Karpas-422 (cell line): Measurements from ENCODE around the gene OSBPL1A. TPM values are rescaled to one million over a fixed set of nuclear protein-coding genes. Genes with fewer than 3 reads are reported as not detected.

Experiments
- DNase-seq: peaks from one replicate; pipeline ENCODE4 v3.0.0-alpha.2; 2015
- H2AFZ ChIP-seq: fragments of 200-600 bp; sonication (generic); 2 replicates; pipeline ENCODE4 v1.6.1; 2014; ENCODE audit warnings: antibody characterized with exemption, low read length, mixed read lengths
- H3K27ac ChIP-seq: fragments of 200-600 bp; sonication (generic); 2 replicates; pipeline ENCODE4 v1.5.1; 2014; ENCODE audit warnings: mild to moderate bottlenecking, low read length, moderate library complexity
- H3K27me3 ChIP-seq: fragments of 200-600 bp; sonication (generic); 2 replicates; pipeline ENCODE4 v1.6.1; 2014; ENCODE audit warnings: low read length, mixed read lengths
- H3K36me3 ChIP-seq: fragments of 200-600 bp; sonication (generic); 2 replicates; pipeline ENCODE4 v1.6.1; 2014; ENCODE audit warnings: low read length, mixed read lengths; ENCODE audit not compliant: insufficient read depth
- H3K4me1 ChIP-seq: fragments of 200-600 bp; sonication (generic); 2 replicates; pipeline ENCODE4 v1.6.1; 2014; ENCODE audit warnings: mild to moderate bottlenecking, low read length, mixed read lengths
- H3K4me2 ChIP-seq: fragments of 200-600 bp; sonication (generic); 2 replicates; pipeline ENCODE4 v1.6.1; 2014; ENCODE audit warnings: low read length, low read depth, mild to moderate bottlenecking; ENCODE audit not compliant: poor library complexity, severe bottlenecking
- H3K4me3 ChIP-seq: fragments of 200-600 bp; sonication (generic); 2 replicates; pipeline ENCODE4 v1.5.1; 2014; ENCODE audit warnings: mild to moderate bottlenecking, antibody characterized with exemption, low read length, mixed read lengths
- H3K79me2 ChIP-seq: fragments of 200-600 bp; sonication (generic); 2 replicates; pipeline ENCODE4 v1.6.1; 2014; ENCODE audit warnings: mild to moderate bottlenecking, low read length, mixed read lengths
- H3K9ac ChIP-seq: fragments of 200-600 bp; sonication (generic); 2 replicates; pipeline ENCODE4 v1.6.0; 2014; ENCODE audit warnings: low read length
- H3K9me2 ChIP-seq: fragments of 200-600 bp; sonication (generic), shearing (Covaris generic); replicated peaks from 2 replicates; pipeline ENCODE4 v1.6.0; 2014; ENCODE audit warnings: mild to moderate bottlenecking, low read length, moderate library complexity; ENCODE audit not compliant: insufficient read depth
- H3K9me3 ChIP-seq: fragments of 300-700, 200-600 bp; sonication (generic); 2 replicates; pipeline ENCODE4 v1.6.1; 2014; ENCODE audit warnings: low read length, mixed read lengths
- H4K20me1 ChIP-seq: fragments of 200-600 bp; sonication (generic); 2 replicates; pipeline ENCODE4 v1.6.1; 2014; ENCODE audit warnings: mild to moderate bottlenecking, antibody characterized with exemption, low read length, low read depth; ENCODE audit not compliant: insufficient read depth
- total RNA-seq: library from RNA; depleted of rRNA; stranded (reverse); fragments of >200 nt; shearing (Covaris generic); gene quantifications from 2 replicates; pipeline ENCODE4 v1.2.3, GENCODE V29; 2014; ENCODE audit warnings: low replicate concordance

The OSBPL1A gene
- total RNA-seq, 1 experiment from 2014 or later = not detected

DNA sequence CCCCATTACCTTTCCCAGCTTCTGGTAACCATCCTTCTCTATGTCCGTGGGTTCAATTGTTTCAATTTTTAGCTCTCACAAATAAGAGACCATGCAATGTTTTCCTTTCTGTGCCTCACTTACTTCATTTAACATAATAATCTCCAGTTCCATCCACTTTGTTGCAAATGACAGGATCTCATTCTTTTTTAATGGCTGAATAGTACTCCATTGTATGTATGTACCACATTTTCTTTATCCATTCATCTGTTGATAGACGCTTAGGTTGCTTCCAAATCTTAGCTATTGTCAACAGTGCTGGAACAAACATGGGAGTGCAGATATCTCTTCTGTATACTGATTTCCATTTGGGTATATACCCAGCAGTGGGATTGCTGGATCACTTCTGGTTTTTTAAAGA is 256.9 kb downstream of the OSBPL1A start:
- no peaks in the 10 kb centered on the region for H3K9me3 ChIP-seq
- no peak overlapping the region for H3K9ac ChIP-seq
- no peak for DNase-seq
- H3K4me1 ChIP-seq = no peaks in the 10 kb centered on the region
- no peaks in the 10 kb centered on the region for H3K9me2 ChIP-seq
- no peak overlapping the region for H2AFZ ChIP-seq
- H4K20me1 ChIP-seq = no peaks in the 10 kb centered on the region
- H3K36me3 ChIP-seq = no peaks in the 10 kb centered on the region
- H3K27me3 ChIP-seq = no peaks in the 10 kb centered on the region
- H3K27ac ChIP-seq = no peak overlapping the region
- H3K4me3 ChIP-seq = no peak overlapping the region
- no peak overlapping the region for H3K4me2 ChIP-seq
- H3K79me2 ChIP-seq = no peaks in the 10 kb centered on the region

DNA sequence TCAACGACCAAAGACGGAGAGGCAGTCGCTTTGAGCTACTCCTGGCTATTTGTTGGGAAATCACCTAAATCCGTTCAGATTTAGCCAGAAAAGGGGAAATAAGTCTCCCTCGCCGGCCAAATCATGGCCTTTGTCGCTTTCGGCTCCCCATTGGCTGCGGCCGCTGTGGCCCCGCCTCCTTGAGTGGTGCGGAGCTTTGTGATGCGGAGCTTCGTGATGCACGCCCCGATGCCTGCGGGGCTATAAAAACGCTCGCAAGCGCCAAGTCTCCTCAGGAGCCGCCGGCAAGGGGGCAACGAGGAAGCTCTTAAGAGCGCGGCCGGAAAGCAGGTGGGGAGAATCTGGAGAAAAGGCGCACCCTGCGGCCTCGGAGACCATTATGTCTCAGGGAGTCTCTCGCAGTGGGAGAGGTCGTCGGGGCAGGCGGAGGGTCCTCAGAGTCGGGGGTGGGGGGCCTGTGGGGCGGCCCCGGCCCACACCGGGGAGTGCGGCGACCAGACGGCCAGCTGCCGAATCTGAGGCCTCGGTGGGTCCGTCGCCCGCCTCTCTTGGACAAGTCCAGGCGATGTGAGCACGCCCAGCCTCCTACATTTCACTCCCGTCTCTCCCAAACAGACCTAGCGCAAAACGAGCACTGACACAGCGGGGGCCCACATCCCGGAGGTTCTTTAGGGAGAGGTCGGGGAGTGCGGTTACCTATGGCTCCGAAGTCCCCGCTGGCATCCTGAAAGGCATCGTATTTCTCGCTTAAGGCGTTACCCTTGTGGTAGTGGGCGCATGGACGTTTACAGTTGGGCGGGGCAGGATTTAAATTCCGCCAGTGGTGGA is 258.6 kb downstream of the OSBPL1A start, which contains the start of gene CABYR:
Gene CABYR, plus strand, starts transcription at position 274 of the 828 bp plus-strand sequence. CDS start 4,053 bp downstream, outside the sequence.
- Histone ChIP-seq H4K20me1 (no peaks in the 10 kb centered on the region), H3K4me1 (no peaks in the 10 kb centered on the region), H3K9me2 (no peaks in the 10 kb centered on the region), H2AFZ (no peak within 1 kb of the TSS), H3K36me3 (no peaks in the 10 kb centered on the region), H3K4me2 (no peak within 1 kb of the TSS), H3K9me3 (no peaks in the 10 kb centered on the region), H3K9ac (no peak within 1 kb of the TSS), H3K4me3 (no peak within 1 kb of the TSS), H3K27ac (no peak within 1 kb of the TSS), H3K27me3 (no peaks in the 10 kb centered on the region), H3K79me2 (no peaks in the 10 kb centered on the region)
- DNase-seq = no peak

DNA sequence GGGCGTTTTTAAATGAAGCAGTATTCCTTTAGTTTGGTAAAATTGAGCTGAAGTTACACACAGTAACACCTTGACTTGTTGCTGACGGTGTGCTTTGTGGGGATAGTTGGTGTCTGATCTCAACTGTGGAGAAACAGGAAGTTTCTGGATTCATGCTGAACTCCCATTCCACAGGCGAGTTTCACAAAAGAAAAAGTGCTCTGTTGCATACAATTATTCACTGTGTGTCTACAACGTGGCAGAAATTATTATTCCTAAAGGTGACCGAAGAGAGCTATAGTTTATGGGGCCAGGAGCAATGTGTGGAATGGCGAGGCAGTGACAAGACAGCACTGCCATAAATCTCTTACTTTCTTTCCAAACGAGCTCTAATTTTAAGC is 259.2 kb downstream of the OSBPL1A start:
- Histone ChIP-seq H3K4me2 (no peak overlapping the region), H3K9me2 (no peaks in the 10 kb centered on the region), H3K9ac (no peak overlapping the region), H3K4me3 (no peak overlapping the region), H3K4me1 (no peaks in the 10 kb centered on the region), H3K27ac (no peak overlapping the region), H2AFZ (no peak overlapping the region), H3K9me3 (no peaks in the 10 kb centered on the region), H4K20me1 (no peaks in the 10 kb centered on the region), H3K27me3 (no peaks in the 10 kb centered on the region), H3K79me2 (no peaks in the 10 kb centered on the region), H3K36me3 (no peaks in the 10 kb centered on the region)
- no peak for DNase-seq

DNA sequence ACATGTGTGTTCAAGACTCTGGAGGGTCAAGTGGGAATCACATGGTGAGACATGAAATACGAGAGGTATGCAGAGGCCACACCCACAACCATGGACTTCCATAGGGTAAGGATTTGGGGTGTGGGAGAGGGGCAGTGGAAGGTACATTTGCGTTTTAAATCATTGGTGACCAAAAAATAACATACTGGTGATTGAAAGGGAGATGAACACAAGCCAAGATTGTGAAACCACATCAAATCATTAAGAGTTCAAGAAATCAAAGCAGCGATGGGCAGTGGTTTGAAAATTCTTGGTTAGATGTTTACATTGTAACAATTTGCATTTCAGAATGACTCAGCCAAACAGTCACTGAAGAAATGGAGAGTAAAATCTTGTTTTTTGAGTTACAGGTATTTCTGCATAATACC is 260.7 kb downstream of the OSBPL1A start:
- DNase-seq = no peak
- Histone ChIP-seq H3K79me2 (no peaks in the 10 kb centered on the region), H2AFZ (no peak overlapping the region), H3K4me2 (no peak overlapping the region), H3K9me3 (no peaks in the 10 kb centered on the region), H3K36me3 (no peaks in the 10 kb centered on the region), H3K9me2 (no peaks in the 10 kb centered on the region), H3K9ac (no peak overlapping the region), H3K4me3 (no peak overlapping the region), H4K20me1 (no peaks in the 10 kb centered on the region), H3K27ac (no peak overlapping the region), H3K27me3 (no peaks in the 10 kb centered on the region), H3K4me1 (no peaks in the 10 kb centered on the region)

DNA sequence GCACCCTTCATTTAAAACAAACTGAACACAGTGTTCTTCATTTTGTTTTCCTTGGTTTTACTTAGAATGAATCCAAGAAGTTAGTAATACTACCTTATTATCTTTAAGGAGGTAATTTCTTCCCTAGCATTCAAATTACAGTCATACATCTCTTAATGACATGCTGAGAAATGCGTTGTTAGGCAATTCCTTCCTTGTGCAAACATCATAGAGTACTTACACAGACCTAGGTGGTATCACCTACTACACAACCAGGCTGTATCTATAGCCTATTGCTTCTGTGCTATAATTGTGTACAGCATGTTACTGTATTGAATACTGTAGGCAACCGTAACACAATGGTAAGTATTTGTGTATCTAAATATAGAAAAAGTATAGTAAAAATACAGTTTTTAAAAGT is 267.1 kb downstream of the OSBPL1A start:
- Histone ChIP-seq H3K4me3 (no peak overlapping the region), H3K27ac (no peak overlapping the region), H3K4me1 (no peaks in the 10 kb centered on the region), H2AFZ (no peak overlapping the region), H3K79me2 (no peaks in the 10 kb centered on the region), H3K4me2 (no peak overlapping the region), H3K9me3 (no peaks in the 10 kb centered on the region), H4K20me1 (no peaks in the 10 kb centered on the region), H3K36me3 (no peaks in the 10 kb centered on the region), H3K9ac (no peak overlapping the region), H3K27me3 (no peaks in the 10 kb centered on the region), H3K9me2 (no peaks in the 10 kb centered on the region)
- DNase-seq = no peak

DNA sequence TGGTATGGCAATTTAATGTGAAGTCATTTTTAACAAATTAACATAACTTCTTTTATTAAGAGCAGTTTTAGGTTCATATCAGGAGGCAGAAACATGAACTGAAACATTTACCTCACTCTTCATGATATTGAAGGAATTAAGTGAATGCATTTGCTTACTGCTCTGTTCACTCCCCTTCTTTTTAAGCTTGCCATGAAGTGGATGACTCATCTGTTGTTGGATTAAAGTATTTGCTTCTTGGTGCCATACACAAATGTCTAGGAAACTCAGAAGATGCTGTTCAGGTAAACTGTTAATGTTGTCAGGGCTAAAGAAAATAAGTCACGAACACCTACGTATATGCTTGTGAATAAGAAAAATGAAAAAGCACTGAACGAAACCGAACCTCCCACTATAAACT is 268.9 kb downstream of the OSBPL1A start:
- no peak overlapping the region for H3K27ac ChIP-seq
- no peaks in the 10 kb centered on the region for H3K36me3 ChIP-seq
- H3K9me3 ChIP-seq = no peaks in the 10 kb centered on the region
- no peak overlapping the region for H3K4me3 ChIP-seq
- no peak overlapping the region for H2AFZ ChIP-seq
- H3K9me2 ChIP-seq = no peaks in the 10 kb centered on the region
- H3K9ac ChIP-seq = no peak overlapping the region
- no peak overlapping the region for H3K4me2 ChIP-seq
- no peaks in the 10 kb centered on the region for H3K4me1 ChIP-seq
- H3K27me3 ChIP-seq = no peaks in the 10 kb centered on the region
- no peaks in the 10 kb centered on the region for H3K79me2 ChIP-seq
- no peak for DNase-seq
- no peaks in the 10 kb centered on the region for H4K20me1 ChIP-seq

DNA sequence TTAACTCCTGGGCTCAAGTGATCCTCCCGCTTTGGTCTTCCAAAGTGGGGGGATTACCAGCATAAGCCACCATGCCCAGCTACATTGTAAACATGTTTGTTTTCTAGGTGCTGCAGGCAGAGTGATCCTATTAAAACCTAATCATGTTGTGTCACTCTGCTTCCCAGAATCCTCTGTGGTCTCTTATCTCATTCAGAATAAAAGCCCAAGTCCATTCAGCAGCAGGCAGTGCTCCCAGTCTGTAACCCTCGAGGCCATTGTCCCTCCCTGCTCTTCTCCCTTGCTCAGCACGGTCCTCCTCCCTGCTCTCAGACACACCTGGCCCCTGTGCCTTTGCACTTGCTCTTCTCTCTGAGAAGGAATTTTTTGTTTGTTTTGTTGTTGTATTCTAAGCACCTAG is 269.9 kb downstream of the OSBPL1A start:
- H3K9ac ChIP-seq = no peak overlapping the region
- H4K20me1 ChIP-seq = no peaks in the 10 kb centered on the region
- no peak for DNase-seq
- H3K9me2 ChIP-seq = no peaks in the 10 kb centered on the region
- no peaks in the 10 kb centered on the region for H3K36me3 ChIP-seq
- H3K27ac ChIP-seq = no peak overlapping the region
- H3K4me3 ChIP-seq = no peak overlapping the region
- H3K27me3 ChIP-seq = no peaks in the 10 kb centered on the region
- no peaks in the 10 kb centered on the region for H3K4me1 ChIP-seq
- no peak overlapping the region for H3K4me2 ChIP-seq
- H3K9me3 ChIP-seq = no peaks in the 10 kb centered on the region
- no peak overlapping the region for H2AFZ ChIP-seq
- no peaks in the 10 kb centered on the region for H3K79me2 ChIP-seq

DNA sequence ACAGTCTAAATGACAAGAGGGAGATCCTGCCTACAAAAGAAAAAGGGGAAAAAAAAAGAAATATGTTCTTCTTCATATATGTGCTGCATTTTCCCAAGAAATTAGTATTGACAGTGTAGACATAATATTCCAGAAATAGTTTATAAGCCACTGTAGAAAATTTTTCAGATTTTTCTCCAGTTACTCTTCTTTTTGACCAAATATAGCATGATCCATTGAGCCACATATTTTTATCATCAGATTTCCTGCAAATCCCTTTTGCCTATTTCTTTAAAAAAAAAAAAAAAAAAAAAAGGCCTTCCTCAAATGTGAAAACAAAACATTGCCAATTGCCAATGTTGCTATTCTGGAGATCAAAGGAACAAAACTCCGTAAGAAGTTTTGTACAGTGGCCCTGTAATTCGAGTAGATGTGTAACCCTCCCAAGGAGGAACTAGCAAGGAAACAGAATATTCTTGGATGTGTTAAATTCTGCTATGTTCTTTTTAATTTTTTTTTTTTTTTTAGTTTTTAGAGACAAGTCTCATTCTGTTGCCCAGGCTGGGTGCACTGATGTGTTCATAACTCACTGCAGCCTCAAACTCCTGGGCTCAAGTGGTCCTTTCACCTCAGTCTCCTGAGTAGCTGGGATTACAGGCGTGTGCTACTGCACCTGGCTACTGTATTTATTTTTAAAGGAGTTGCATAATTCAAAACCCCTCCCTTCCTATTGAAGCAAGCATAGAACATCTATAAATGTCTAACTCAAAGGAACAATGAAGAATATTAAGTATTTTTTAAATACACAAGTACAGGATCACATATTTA is 271.3 kb downstream of the OSBPL1A start:
- H3K9ac ChIP-seq = no peak overlapping the region
- H3K4me3 ChIP-seq = no peak overlapping the region
- no peaks in the 10 kb centered on the region for H3K4me1 ChIP-seq
- H3K9me2 ChIP-seq = no peaks in the 10 kb centered on the region
- H3K79me2 ChIP-seq = no peaks in the 10 kb centered on the region
- no peak overlapping the region for H3K4me2 ChIP-seq
- no peaks in the 10 kb centered on the region for H3K36me3 ChIP-seq
- H3K9me3 ChIP-seq = no peaks in the 10 kb centered on the region
- no peak overlapping the region for H2AFZ ChIP-seq
- H3K27me3 ChIP-seq = no peaks in the 10 kb centered on the region
- H3K27ac ChIP-seq = no peak overlapping the region
- no peak for DNase-seq
- H4K20me1 ChIP-seq = no peaks in the 10 kb centered on the region
